ENCODE data around the gene ARID4A. TPM values are rescaled to one million over a fixed set of nuclear protein-coding genes. Genes with fewer than 3 reads are reported as not detected.
"Not testable (repeated sequence)": the region's sequence is repeated elsewhere in the genome, so short reads cannot be mapped to it uniquely, and the experiment has no call there.

The ARID4A gene
- total RNA-seq, 1 donor from 2014 or later: 42.0 TPM

DNA sequence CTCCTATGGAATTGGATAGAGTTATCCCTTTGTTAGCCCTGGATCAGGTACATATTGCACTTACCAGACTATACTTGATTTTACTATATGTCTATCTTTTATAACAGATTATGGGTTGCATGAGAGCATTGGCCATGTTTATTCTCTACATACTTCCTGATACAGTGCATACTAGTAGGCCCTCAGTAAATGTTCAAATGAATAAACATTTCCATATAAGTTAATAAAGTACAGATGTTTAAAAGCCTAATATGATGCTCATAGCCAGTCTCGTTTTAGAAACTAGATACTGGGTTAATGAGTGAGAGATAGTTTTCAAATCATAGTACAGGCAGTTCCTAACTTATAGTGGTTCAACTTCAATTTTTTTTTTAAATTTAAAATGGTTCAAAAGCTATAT lies 57.9 kb downstream of the ARID4A start:
- no peaks in the 10 kb centered on the region for H3K27me3 Mint-ChIP-seq
- no peaks in the 10 kb centered on the region for H3K9me3 Mint-ChIP-seq
- DNase-seq (no peak), ATAC-seq (ENCODE audit: low read depth) (no peak)
- peaks cover 68% of the 10 kb centered on the region for H3K36me3 Mint-ChIP-seq (ENCODE audit: low read depth)
- CTCF ChIA-PET: no interaction called here
- intact Hi-C loops (cut with micrococcal nuclease): no loop called here
- H3K4me3 Mint-ChIP-seq: no peak overlapping the region
- no peak for TF ChIP-seq CTCF (IDR thresholded peaks at IDR 0.05)
- no peak overlapping the region for H3K27ac Mint-ChIP-seq
- POLR2A ChIA-PET: no interaction called here
- H3K4me1 Mint-ChIP-seq: peaks cover 5% of the 10 kb centered on the region

DNA sequence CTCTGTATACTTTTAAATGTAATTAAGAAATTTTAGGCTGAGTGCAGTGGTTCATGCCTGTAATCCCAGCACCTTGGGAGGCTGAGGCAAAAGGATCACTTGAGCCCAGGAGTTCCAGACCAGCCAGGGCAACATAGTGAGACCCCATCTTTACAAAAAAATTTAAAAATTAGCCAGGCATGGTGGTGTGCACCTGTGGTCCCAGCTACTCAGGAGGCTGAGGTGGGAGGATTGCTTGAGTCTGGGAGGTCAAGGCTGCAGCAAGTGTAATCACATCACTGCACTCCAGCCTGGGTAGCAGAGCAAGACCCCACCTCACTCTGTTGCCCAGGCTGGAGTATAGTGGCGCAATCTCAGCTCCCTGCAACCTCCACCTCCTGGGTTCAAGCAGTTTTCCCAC lies 63.9 kb downstream of the ARID4A start:
- ATAC-seq (ENCODE audit: low read depth); intact Hi-C loops (cut with micrococcal nuclease); DNase-seq; H3K27me3 Mint-ChIP-seq; H3K4me1 Mint-ChIP-seq; H3K27ac Mint-ChIP-seq; H3K9me3 Mint-ChIP-seq; H3K4me3 Mint-ChIP-seq: not testable (repeated sequence)
- ChIA-PET CTCF (interaction anchor here (1.2 kb wide), 1 partner anchor 9 kb away, joined by 3 read pairs; no protein-coding TSS in a partner anchor), POLR2A (interaction anchor here (0.6 kb wide), 1 partner anchor 30 kb away, joined by 6 read pairs; no protein-coding TSS in a partner anchor)
- peaks cover 72% of the 10 kb centered on the region for H3K36me3 Mint-ChIP-seq (ENCODE audit: low read depth)

DNA sequence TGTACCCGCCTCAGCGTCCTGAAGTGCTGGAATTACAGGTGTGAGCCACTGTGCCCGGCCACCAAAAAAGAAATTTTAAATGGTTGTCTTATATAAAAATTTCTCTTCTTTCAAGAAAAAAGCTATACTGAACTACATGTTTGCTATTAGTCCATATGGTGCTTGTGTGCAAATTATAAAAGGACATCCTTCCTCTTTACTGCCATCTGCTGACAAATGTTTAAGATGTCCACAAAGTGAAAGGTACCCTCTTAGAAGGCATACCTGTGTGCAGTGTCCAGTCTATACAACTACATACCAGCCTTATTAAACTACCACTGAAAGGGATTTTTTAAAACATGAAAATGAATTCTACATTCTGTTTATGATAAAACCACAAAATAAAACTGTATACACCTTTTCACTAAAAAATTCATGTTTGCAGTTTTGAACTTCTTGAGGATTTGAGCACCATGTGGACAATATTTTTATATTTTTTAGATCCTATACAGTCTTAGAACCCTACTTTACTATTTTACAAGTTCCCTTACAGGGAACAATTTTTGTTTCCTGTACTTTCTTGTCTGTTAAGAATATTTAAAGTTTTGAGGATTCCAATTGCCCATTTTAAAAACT lies 64.5 kb downstream of the ARID4A start:
- Mint-ChIP-seq H3K4me1 (no peaks in the 10 kb centered on the region), H3K27me3 (no peaks in the 10 kb centered on the region), H3K4me3 (no peak overlapping the region), H3K9me3 (no peaks in the 10 kb centered on the region), H3K27ac (no peak overlapping the region), H3K36me3 (ENCODE audit: low read depth) (peaks cover 76% of the 10 kb centered on the region)
- DNase-seq (no peak), ATAC-seq (ENCODE audit: low read depth) (no peak)
- no peak for TF ChIP-seq CTCF (IDR thresholded peaks at IDR 0.05)
- intact Hi-C loops (cut with micrococcal nuclease): no loop called here
- ChIA-PET CTCF (no interaction called here), POLR2A (no interaction called here)

GRCh38 chr14:58364316-58364715 lies 66.0 kb downstream of the ARID4A start:
- ChIA-PET CTCF (interaction anchor here (0.9 to 1.3 kb wide), 2 partner anchors 31 to 255 kb away, joined by 5 read pairs; partner anchors contain the start of gene TOMM20L), POLR2A (interaction anchor here (0.9 kb wide), 1 partner anchor 66 kb away, joined by 3 read pairs; the partner anchor contains the start of gene ARID4A)
- Mint-ChIP-seq H3K4me3 (no peak overlapping the region), H3K27me3 (no peaks in the 10 kb centered on the region), H3K9me3 (no peaks in the 10 kb centered on the region), H3K36me3 (ENCODE audit: low read depth) (peaks cover 81% of the 10 kb centered on the region), H3K4me1 (peaks cover 3% of the 10 kb centered on the region), H3K27ac (no peak overlapping the region)
- TF ChIP-seq CTCF (IDR thresholded peaks at IDR 0.05): no peak
- ATAC-seq (ENCODE audit: low read depth): no peak
- intact Hi-C loops (cut with micrococcal nuclease): no loop called here
- DNase-seq: no peak

- ChIA-PET CTCF (no interaction called here), POLR2A (no interaction called here)
- no peak for ATAC-seq (ENCODE audit: low read depth)
- Mint-ChIP-seq H3K27ac (no peak overlapping the region), H3K36me3 (ENCODE audit: low read depth) (peaks cover 77% of the 10 kb centered on the region), H3K27me3 (no peaks in the 10 kb centered on the region), H3K9me3 (no peaks in the 10 kb centered on the region), H3K4me1 (peaks cover 3% of the 10 kb centered on the region), H3K4me3 (no peak overlapping the region)
- TF ChIP-seq CTCF (IDR thresholded peaks at IDR 0.05): no peak
- no peak for DNase-seq
- intact Hi-C loops (cut with micrococcal nuclease): no loop called here
Measured at GRCh38 chr14:58367296-58367695, 68.9 kb downstream of the ARID4A start.
